Ovary (tissue), 3 donors: Measurements from ENCODE around the gene ARL6IP5.

Source experiments
- EP300 ChIP-seq: sonication (generic); formaldehyde crosslinking; IDR thresholded peaks from one replicate; pipeline ENCODE4 v1.6.1; 2017; ENCODE audit warnings: antibody characterized with exemption
- POLR2A ChIP-seq: fragments of 450-650 bp; IDR thresholded peaks from one replicate; pipeline ENCODE4 v1.6.1; 2017; ENCODE audit warnings: antibody characterized with exemption, mild to moderate bottlenecking, moderate library complexity
- TF ChIP-seq, protein P1 (sequence below), 3 donors: fragments of 450-650 bp in 2 of 3; fragments of 200-600 bp in 1 of 3; IDR thresholded peaks; one replicate each; pipeline versions ENCODE4 v1.5.1 to v1.8.0; 2016 to 2022; ENCODE audit warnings: antibody characterized with exemption in 3 of 3, mild to moderate bottlenecking in 1 of 3
- donor health status: DM: no; HTN: no; CAD: no.

DNA sequence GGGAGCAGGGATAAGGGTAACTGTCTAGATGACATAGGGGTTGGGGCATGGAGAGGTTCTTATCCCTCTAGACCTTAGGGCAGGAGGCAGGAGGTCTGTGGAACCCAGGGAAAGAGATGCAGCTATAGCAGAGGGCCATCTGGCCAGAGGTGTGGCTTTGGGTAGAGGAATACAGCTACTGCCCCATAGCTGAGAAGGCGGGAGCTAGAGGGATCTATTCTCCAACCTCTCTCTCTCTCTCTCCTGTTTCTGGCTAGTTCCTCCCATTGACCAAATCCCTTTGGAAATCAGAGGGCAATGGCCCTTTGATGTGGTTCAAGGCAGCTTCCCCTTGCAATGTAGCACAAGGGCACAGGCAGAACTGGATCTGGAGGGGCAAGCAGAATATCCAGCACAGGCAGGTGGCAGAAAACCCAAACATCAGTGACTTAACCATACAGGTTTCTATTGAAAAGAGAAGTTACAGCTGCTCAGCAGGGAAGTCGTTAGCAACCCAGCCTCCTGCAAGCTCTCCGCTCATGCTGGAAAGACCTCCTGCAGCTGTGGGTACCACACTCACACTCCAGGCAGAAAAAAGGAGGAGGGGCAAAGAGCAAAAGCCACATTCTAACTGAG, 60.0 kb downstream of the ARL6IP5 start:
- TF ChIP-seq, protein P1, sequence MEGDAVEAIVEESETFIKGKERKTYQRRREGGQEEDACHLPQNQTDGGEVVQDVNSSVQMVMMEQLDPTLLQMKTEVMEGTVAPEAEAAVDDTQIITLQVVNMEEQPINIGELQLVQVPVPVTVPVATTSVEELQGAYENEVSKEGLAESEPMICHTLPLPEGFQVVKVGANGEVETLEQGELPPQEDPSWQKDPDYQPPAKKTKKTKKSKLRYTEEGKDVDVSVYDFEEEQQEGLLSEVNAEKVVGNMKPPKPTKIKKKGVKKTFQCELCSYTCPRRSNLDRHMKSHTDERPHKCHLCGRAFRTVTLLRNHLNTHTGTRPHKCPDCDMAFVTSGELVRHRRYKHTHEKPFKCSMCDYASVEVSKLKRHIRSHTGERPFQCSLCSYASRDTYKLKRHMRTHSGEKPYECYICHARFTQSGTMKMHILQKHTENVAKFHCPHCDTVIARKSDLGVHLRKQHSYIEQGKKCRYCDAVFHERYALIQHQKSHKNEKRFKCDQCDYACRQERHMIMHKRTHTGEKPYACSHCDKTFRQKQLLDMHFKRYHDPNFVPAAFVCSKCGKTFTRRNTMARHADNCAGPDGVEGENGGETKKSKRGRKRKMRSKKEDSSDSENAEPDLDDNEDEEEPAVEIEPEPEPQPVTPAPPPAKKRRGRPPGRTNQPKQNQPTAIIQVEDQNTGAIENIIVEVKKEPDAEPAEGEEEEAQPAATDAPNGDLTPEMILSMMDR (IDR thresholded peaks at IDR 0.05), result no peak
- no peak for TF ChIP-seq EP300
- TF ChIP-seq POLR2A, result no peak
